Motor neuron (in vitro differentiated cells): ENCODE results near the gene ORM1. TPM values are rescaled to one million over a fixed set of nuclear protein-coding genes. Genes with fewer than 3 reads are reported as not detected.
"Not testable (repeated sequence)": the region's sequence is repeated elsewhere in the genome, so short reads cannot be mapped to it uniquely, and the experiment has no call there.

Source experiments
- ATAC-seq, 8 experiments: fragments of 200-7000 bp; cut with Tn5 transposase; replicated peaks in 6 of 8; 2 replicates each; pipeline ENCODE4 v1.8.0; 2021; ENCODE audit warnings: mild to moderate bottlenecking in 8 of 8, moderate library complexity in 8 of 8
- H3K27ac ChIP-seq, 2 donors: fragments of 250-450 bp; sonication (Bioruptor Pico); 2 replicates each; pipeline ENCODE4 v1.9.0; 2021; ENCODE audit warnings: antibody characterized with exemption in 2 of 2, mild to moderate bottlenecking in 2 of 2, moderate library complexity in 1 of 2
- H3K4me1 ChIP-seq, 2 donors: fragments of 250-450 bp; sonication (Bioruptor Pico); replicated peaks in 1 of 2; 2 replicates each; pipeline ENCODE4 v1.6.1; 2021; ENCODE audit warnings: antibody characterized with exemption in 2 of 2, mild to moderate bottlenecking in 2 of 2, moderate library complexity in 1 of 2
- H3K4me3 ChIP-seq, 5 donors: fragments of 250-450 bp; sonication (Bioruptor Pico); 2 replicates each; pipeline ENCODE4 v1.9.0; 2021; ENCODE audit warnings: antibody characterized with exemption in 5 of 5, mild to moderate bottlenecking in 5 of 5, moderate library complexity in 4 of 5
- WGBS, 10 experiments: fragments of 450-650 bp; shearing (Covaris generic); methylation state at CpG; one replicate each; pipeline ENCODE4 v1.0.0; 2022; 5-methylcytosine and 5-hydroxymethylcytosine counted together
- in situ Hi-C, 9 experiments: fragments of 400-800 bp; cut with MboI; loops; one replicate each; pipeline ENCODE4 v1.15.0; 2021; ENCODE audit warnings: low sequenced_read_pairs in 9 of 9, low pct_unique_long_range_greater_than_20kb in 2 of 9; ENCODE audit not compliant: unreplicated experiment in 9 of 9
- total RNA-seq, 8 experiments: library from RNA; unstranded; fragments of 300-600 nt; gene quantifications; 2 replicates each; pipeline versions ENCODE4 v1.2.3 to v1.2.4, GENCODE V29; 2022

The ORM1 gene
- total RNA-seq, result not detected

DNA sequence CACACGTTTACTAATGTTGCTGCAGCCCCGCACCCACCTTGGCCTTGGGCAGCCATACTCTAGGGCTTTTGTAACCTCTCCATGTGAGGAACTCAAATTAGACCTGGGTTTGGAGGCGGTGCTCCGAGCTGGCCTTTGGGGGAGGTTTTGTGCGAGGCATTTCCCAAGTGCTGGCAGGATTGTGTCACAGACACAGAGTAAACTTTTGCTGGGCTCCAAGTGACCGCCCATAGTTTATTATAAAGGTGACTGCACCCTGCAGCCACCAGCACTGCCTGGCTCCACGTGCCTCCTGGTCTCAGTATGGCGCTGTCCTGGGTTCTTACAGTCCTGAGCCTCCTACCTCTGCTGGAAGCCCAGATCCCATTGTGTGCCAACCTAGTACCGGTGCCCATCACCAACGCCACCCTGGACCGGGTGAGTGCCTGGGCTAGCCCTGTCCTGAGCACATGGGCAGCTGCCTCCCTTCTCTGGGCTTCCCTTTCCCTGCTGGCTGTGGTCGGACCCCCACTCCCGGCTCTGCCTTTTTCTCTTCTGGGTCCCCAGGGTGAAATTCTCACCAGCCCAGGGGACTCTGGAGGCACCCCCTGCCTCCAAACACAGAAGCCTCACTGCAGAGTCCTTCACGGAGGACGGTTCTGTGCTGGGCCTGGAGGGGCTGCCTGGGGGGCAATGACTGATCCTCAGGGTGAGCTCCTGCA is at the start of gene ORM1:
ORM1 (plus strand) TSS at position 268 of the 701 bp plus-strand sequence; CDS start at position 304, 36 bp downstream.
- H3K4me1 ChIP-seq, H3K27ac ChIP-seq, H3K4me3 ChIP-seq, in situ Hi-C loops: not testable (repeated sequence)
- WGBS, 10 experiments, result no CpG with 5 or more reads among the region's 15 CpGs
- ATAC-seq, result peak in 4 of 8 experiments; percentile 16 to 37 (median 32)

DNA sequence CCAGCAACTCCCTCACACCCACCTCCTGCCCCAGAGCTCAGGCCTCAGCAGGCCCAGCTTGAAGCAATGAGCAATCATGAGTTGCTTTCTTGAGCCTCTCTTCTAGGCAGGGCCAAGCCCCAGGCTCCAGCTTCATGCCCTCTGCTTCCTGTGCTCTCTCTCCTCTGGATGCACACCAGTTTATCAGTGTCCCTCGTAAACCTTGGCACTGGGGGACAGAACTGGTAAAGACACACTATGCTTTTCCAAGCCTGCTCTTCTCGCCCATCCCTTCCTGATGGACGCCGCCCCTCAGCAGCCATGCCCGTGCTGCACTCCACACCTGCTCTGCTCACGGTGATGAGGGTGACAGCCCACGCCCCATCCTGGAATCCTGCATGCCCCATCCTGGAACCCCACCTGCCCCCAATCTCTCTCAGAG is 49.4 kb upstream of the ORM1 start:
- Histone ChIP-seq H3K4me1 (no peaks in the 10 kb centered on the region), H3K4me3 (no peak overlapping the region), H3K27ac (no peak overlapping the region)
- no peak for ATAC-seq
- 80 to 100% (median 83%) methylated on average over 1 to 4 of the region's 7 CpGs; no CpG with 5 or more reads in 6 of the 10 experiments for WGBS, 10 experiments
- in situ Hi-C loops, result no loop called here

GRCh38 chr9:114274217-114274616 is 48.7 kb upstream of the ORM1 start:
- H3K27ac ChIP-seq, result no peak overlapping the region
- H3K4me1 ChIP-seq, result no peaks in the 10 kb centered on the region
- 75 to 100% (median 97%) methylated on average over 1 to 5 of the region's 5 CpGs; no CpG with 5 or more reads in 1 of the 10 experiments for WGBS, 10 experiments
- H3K4me3 ChIP-seq, result no peak overlapping the region
- in situ Hi-C loops, result no loop called here
- no peak for ATAC-seq

GRCh38 chr9:114275246-114276004 is 47.5 kb upstream of the ORM1 start:
- 60 to 100% (median 87%) methylated on average over 1 to 5 of the region's 15 CpGs; no CpG with 5 or more reads in 4 of the 10 experiments for WGBS, 10 experiments
- in situ Hi-C loops, result loop anchor here in 7 of 9 experiments (25.0 kb wide), 4 partner anchors 163 to 588 kb away; partner anchors contain the start of genes AMBP (in 3 of the 7) and KIF12 (in 3 of the 7)
- Histone ChIP-seq H3K27ac (no peak overlapping the region), H3K4me3 (no peak overlapping the region), H3K4me1 (no peaks in the 10 kb centered on the region)
- ATAC-seq, result no peak

GRCh38 chr9:114276908-114277821 is 45.7 kb upstream of the ORM1 start:
- in situ Hi-C loops, result loop anchor here in 7 of 9 experiments (25.0 kb wide), 4 partner anchors 165 to 590 kb away; partner anchors contain the start of genes AMBP (in 3 of the 7) and KIF12 (in 3 of the 7)
- WGBS, 10 experiments, result 44 to 100% (median 85%) methylated on average over 1 to 12 of the region's 18 CpGs; no CpG with 5 or more reads in 1 of the 10 experiments
- peak in 1 of 8 experiments; percentile 25 for ATAC-seq
- Histone ChIP-seq H3K4me1 (peaks cover 12 to 13% of the 10 kb centered on the region in 2 donors), H3K27ac (no peak overlapping the region), H3K4me3 (no peak overlapping the region)

- in situ Hi-C loops, result loop anchor here in 7 of 9 experiments (25.0 kb wide), 4 partner anchors 166 to 591 kb away; partner anchors contain the start of genes AMBP (in 3 of the 7) and KIF12 (in 3 of the 7)
- no peak for ATAC-seq
- Histone ChIP-seq H3K4me1 (peaks cover 20 to 23% of the 10 kb centered on the region in 2 donors), H3K27ac (no peak overlapping the region), H3K4me3 (no peak overlapping the region)
- WGBS, 10 experiments, result 80 to 100% (median 100%) methylated on average over 1 to 2 of the region's 3 CpGs; no CpG with 5 or more reads in 5 of the 10 experiments
Observed at GRCh38 chr9:114278356-114278755, 44.5 kb upstream of the ORM1 start.

GRCh38 chr9:114278881-114279570 is 43.9 kb upstream of the ORM1 start:
- in situ Hi-C loops, result loop anchor here in 7 of 9 experiments (25.0 kb wide), 4 partner anchors 167 to 592 kb away; partner anchors contain the start of genes AMBP (in 3 of the 7) and KIF12 (in 3 of the 7)
- Histone ChIP-seq H3K27ac (no peak overlapping the region), H3K4me3 (no peak overlapping the region), H3K4me1 (peaks cover 20 to 23% of the 10 kb centered on the region in 2 donors)
- 0 to 98% (median 91%) methylated on average over 1 to 7 of the region's 14 CpGs; no CpG with 5 or more reads in 1 of the 10 experiments for WGBS, 10 experiments
- peak in 3 of 8 experiments; percentile 56 to 65 (median 62) for ATAC-seq

DNA sequence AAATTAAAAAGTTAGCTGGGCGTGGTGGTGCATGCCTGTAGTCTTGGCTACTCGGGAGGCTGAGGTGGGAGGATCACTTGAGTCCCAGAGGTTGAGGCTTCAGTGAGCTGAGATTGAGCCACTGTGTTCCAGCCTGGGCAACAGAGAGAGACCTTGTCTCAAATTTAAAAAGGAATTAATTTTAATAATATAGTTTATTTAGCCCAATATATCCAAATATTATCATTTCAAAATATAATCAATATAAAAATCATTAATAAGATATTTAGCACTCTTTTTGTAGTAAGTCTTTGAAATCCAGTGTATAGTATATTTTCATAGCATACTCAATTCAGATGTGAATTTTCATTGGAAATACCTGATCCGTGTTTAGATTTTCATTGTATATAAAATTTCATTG is 43.2 kb upstream of the ORM1 start:
- 83 to 100% (median 98%) methylated on average over 1 to 3 of the region's 3 CpGs for WGBS, 10 experiments
- in situ Hi-C loops, result loop anchor here in 8 of 9 experiments (10.0 to 25.0 kb wide), 5 partner anchors 167 to 592 kb away; partner anchors contain the start of genes AMBP (in 3 of the 8) and KIF12 (in 3 of the 8)
- no peak overlapping the region for H3K4me3 ChIP-seq
- H3K27ac ChIP-seq, result no peak overlapping the region
- peaks cover 20 to 23% of the 10 kb centered on the region in 2 donors for H3K4me1 ChIP-seq
- no peak for ATAC-seq

- in situ Hi-C loops, result loop anchor here in 8 of 9 experiments (10.0 to 25.0 kb wide), 5 partner anchors 169 to 594 kb away; partner anchors contain the start of genes AMBP (in 3 of the 8) and KIF12 (in 3 of the 8)
- 0 to 100% (median 80%) methylated on average over 1 to 7 of the region's 8 CpGs; no CpG with 5 or more reads in 1 of the 10 experiments for WGBS, 10 experiments
- ATAC-seq, result no peak
- Histone ChIP-seq H3K4me3 (no peak overlapping the region), H3K4me1 (peaks cover 26 to 31% of the 10 kb centered on the region in 2 donors), H3K27ac (peak overlapping the region in 1 of 2 donors; percentile 63)
Observed at GRCh38 chr9:114280636-114281472, 42.0 kb upstream of the ORM1 start.

DNA sequence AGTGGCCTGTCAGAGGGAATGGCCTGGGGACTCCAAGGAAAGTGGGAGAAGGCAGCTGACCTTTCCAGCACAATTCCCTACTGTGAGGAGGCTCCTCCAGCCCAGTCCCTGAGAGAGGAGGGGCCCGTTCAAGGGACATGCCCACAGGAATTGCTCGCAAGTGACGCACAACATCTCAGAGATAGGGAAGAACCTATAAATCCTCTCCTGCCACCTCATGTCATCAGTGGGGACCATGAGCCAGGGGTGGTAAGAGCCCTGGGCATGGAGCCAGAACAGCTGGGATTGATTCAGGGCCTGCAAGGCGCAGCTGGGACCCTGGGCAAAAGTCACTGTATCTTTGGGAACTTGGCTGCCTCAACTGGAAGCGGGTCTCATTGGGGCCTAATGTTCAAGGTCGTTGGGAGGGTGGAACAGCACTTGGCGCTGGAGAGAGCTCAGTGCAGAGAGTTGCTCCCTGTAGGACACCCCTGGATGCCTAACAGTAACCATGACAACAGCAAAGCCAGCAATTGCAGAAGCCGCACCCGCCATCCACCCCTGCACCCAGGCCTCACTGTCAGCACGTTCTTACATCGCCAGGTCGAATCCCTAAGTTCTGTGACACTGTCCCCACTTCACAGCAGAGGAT is 41.3 kb upstream of the ORM1 start:
- peak in 6 of 8 experiments; percentile 7 to 82 (median 72) for ATAC-seq
- Histone ChIP-seq H3K4me1 (peaks cover 26 to 31% of the 10 kb centered on the region in 2 donors), H3K27ac (peak overlapping the region in 1 of 2 donors; percentile 63), H3K4me3 (no peak overlapping the region)
- in situ Hi-C loops, result loop anchor here in 8 of 9 experiments (10.0 to 25.0 kb wide), 5 partner anchors 169 to 594 kb away; partner anchors contain the start of genes AMBP (in 3 of the 8) and KIF12 (in 3 of the 8)
- 13 to 83% (median 35%) methylated on average over 2 to 8 of the region's 12 CpGs; no CpG with 5 or more reads in 5 of the 10 experiments for WGBS, 10 experiments
